GM12878 (cell line): ENCODE data around the gene ARHGAP26.

Experiments used
- BACH1 ChIP-seq: fragments of 450-650 bp; IDR thresholded peaks from 2 replicates; pipeline ENCODE4 v1.6.1; 2017; ENCODE audit warnings: mild to moderate bottlenecking, borderline replicate concordance
- EP300 ChIP-seq, 2 experiments: fragments of 150-350 bp in 1 of 2; IDR thresholded peaks; 2 replicates each; pipeline ENCODE4 v1.6.1; 2011 to 2012; ENCODE audit warnings: low read depth in 2 of 2, low read length in 2 of 2, borderline replicate concordance in 1 of 2, improper control_type of control experiment in 1 of 2, inconsistent platforms in 1 of 2; ENCODE audit not compliant: control insufficient read depth in 1 of 2
- HDAC2 ChIP-seq: fragments of 200-600 bp; sonication (generic); IDR thresholded peaks from 2 replicates; pipeline ENCODE4 v1.6.1; 2017
- POLR2A ChIP-seq: IDR thresholded peaks from 2 replicates; pipeline ENCODE4 v1.6.1; 2011; ENCODE audit warnings: low read depth, mild to moderate bottlenecking, low read length
- RAD21 ChIP-seq: IDR thresholded peaks from 2 replicates; pipeline ENCODE4 v1.6.1; 2011; ENCODE audit warnings: mild to moderate bottlenecking, low read depth, low read length, moderate library complexity; ENCODE audit not compliant: insufficient read depth
- RBBP5 ChIP-seq: fragments of 200-600 bp; sonication (generic); conservative IDR thresholded peaks from 2 replicates; pipeline ENCODE4 v1.6.1; 2016
- TF ChIP-seq, protein P1 (sequence below), 3 experiments: IDR thresholded peaks in 2 of 3; conservative IDR thresholded peaks in 1 of 3; 2 replicates each; pipeline ENCODE4 v1.5.1; 2011; ENCODE audit warnings: low read depth in 3 of 3, low read length in 3 of 3, mild to moderate bottlenecking in 3 of 3, control low read depth in 2 of 3, moderate library complexity in 2 of 3, inconsistent platforms in 1 of 3, mixed read lengths in 1 of 3; ENCODE audit not compliant: control insufficient read depth in 2 of 3, insufficient read depth in 1 of 3; ENCODE audit errors: extremely low read depth in 1 of 3

DNA sequence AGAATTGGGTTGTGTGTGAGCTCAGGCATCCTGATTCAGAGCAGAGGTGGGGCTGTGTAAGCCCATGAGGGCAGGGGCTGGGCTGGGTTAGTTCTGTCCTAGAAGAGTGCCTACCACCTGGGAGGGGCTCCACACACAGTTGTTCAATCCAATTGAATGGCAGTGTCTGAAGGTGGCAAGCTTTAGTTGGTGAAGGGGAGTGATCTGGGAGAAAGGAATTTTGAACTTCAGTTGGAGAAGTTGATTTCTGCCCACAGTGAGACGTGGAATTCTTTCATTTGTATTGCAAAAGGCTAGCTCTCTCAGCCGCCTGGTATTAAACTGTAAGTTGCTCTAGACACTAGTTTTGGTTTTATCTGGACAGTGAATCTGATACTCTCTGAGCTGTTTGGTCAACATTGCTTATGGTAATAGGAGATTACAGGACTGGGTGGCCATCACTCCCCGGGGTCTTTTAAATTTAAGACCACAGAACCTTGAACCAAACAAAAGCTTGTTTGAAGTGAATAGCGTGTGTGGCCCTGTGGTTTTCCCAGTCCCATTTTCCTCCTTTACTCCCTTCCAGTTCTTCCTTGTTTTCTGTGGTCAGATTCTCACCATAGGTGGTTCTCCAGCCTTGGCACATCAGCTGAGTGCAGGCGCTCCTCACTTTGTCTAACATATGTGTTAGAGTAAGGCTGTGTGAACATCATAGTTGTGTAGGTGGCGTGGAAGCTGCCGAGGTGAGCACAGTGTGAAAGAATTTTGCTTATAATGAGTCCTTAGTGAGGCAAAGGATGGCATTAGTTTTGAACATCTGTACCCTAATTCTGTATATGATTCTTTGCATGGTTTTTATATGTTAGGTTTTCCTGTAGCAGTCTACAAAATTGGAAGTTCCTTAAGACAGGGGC is 78.0 kb downstream of the ARHGAP26 start:
- TF ChIP-seq RBBP5 (no peak), POLR2A (no peak), BACH1 (no peak), RAD21 (no peak), EP300 (IDR thresholded peaks at IDR 0.05; ENCODE audit: borderline replicate concordance in 1 of 2, control insufficient read depth in 1 of 2, low read depth in 2 of 2, low read length in 2 of 2) (no peak), HDAC2 (no peak)
- TF ChIP-seq, protein P1, sequence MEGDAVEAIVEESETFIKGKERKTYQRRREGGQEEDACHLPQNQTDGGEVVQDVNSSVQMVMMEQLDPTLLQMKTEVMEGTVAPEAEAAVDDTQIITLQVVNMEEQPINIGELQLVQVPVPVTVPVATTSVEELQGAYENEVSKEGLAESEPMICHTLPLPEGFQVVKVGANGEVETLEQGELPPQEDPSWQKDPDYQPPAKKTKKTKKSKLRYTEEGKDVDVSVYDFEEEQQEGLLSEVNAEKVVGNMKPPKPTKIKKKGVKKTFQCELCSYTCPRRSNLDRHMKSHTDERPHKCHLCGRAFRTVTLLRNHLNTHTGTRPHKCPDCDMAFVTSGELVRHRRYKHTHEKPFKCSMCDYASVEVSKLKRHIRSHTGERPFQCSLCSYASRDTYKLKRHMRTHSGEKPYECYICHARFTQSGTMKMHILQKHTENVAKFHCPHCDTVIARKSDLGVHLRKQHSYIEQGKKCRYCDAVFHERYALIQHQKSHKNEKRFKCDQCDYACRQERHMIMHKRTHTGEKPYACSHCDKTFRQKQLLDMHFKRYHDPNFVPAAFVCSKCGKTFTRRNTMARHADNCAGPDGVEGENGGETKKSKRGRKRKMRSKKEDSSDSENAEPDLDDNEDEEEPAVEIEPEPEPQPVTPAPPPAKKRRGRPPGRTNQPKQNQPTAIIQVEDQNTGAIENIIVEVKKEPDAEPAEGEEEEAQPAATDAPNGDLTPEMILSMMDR (IDR thresholded peaks at IDR 0.05 in 2 of 3, conservative IDR thresholded peaks at IDR 0.05 in 1 of 3; ENCODE audit: control insufficient read depth in 2 of 3, extremely low read depth in 1 of 3, insufficient read depth in 1 of 3, low read depth in 3 of 3, low read length in 3 of 3): no peak
